K562 (cell line): ENCODE results near the gene NUDT22. TPM values are rescaled to one million over a fixed set of nuclear protein-coding genes. Genes with fewer than 3 reads are reported as not detected.
A peak's percentile ranks its signal among the peaks of the same experiment; 100 is the strongest.

Source experiments
- DMBX1 ChIP-seq: fragments of 250-450 bp; sonication (Bioruptor Pico); IDR thresholded peaks from 2 replicates; pipeline ENCODE4 v1.8.0; 2022; ENCODE audit warnings: inconsistent platforms, mild to moderate bottlenecking, moderate library complexity, borderline replicate concordance
- EZH2 ChIP-seq: IDR thresholded peaks from 2 replicates; pipeline ENCODE4 v1.6.1; 2012; ENCODE audit warnings: low read depth, mild to moderate bottlenecking, inconsistent platforms, low read length, borderline replicate concordance
- GABPB1 ChIP-seq: sonication (generic); formaldehyde crosslinking; IDR thresholded peaks from 2 replicates; pipeline ENCODE4 v1.8.0; 2022; ENCODE audit warnings: mild to moderate bottlenecking, missing genetic modification reagents
- MYC ChIP-seq, 2 experiments: fragments of 250-450 bp in 1 of 2; sonication (Bioruptor Pico) in 1 of 2; IDR thresholded peaks; 2 replicates each; pipeline versions ENCODE4 v1.5.1 to v1.6.1; 2012 to 2021; ENCODE audit warnings: low read depth in 2 of 2, borderline replicate concordance in 1 of 2, improper control_type of control experiment in 1 of 2, low read length in 1 of 2, mild to moderate bottlenecking in 1 of 2, moderate library complexity in 1 of 2
- NELFE ChIP-seq: IDR thresholded peaks from 2 replicates; pipeline ENCODE4 v1.6.1; 2011; ENCODE audit warnings: mild to moderate bottlenecking; ENCODE audit not compliant: insufficient read depth, insufficient read length
- NR2F6 ChIP-seq: fragments of 450-650 bp; formaldehyde crosslinking; IDR thresholded peaks from 2 replicates; pipeline ENCODE4 v1.4.0; 2020; ENCODE audit warnings: mild to moderate bottlenecking
- PCBP1 ChIP-seq: fragments of 200-400 bp; formaldehyde crosslinking; IDR thresholded peaks from 2 replicates; pipeline ENCODE4 v1.6.1; 2018; ENCODE audit warnings: mild to moderate bottlenecking, low read depth, low read length; ENCODE audit not compliant: poor library complexity, severe bottlenecking
- PHF21A ChIP-seq: fragments of 450-650 bp; IDR thresholded peaks from 2 replicates; pipeline ENCODE4 v1.6.1; 2017; ENCODE audit warnings: low read depth, borderline replicate concordance
- RBBP5 ChIP-seq: fragments of 200-600 bp; sonication (generic); IDR thresholded peaks from 2 replicates; pipeline ENCODE4 v1.6.1; 2012; ENCODE audit warnings: borderline replicate concordance, mild to moderate bottlenecking, low read length, control low read depth, inconsistent platforms; ENCODE audit not compliant: insufficient read depth, poor library complexity, severe bottlenecking
- RBM22 ChIP-seq: fragments of 200-400 bp; formaldehyde crosslinking; IDR thresholded peaks from 2 replicates; pipeline ENCODE4 v1.6.1; 2018; ENCODE audit warnings: low read length, low read depth; ENCODE audit not compliant: poor library complexity, severe bottlenecking
- SMAD1 ChIP-seq: fragments of 150-350 bp; IDR thresholded peaks from 2 replicates; pipeline ENCODE4 v1.6.1; 2014; ENCODE audit warnings: low read length, low read depth; ENCODE audit not compliant: partially characterized antibody
- U2AF2 ChIP-seq: fragments of 200-400 bp; formaldehyde crosslinking; optimal IDR thresholded peaks from 2 replicates; pipeline ENCODE3; 2017; ENCODE audit warnings: low read depth, mild to moderate bottlenecking, low read length
- ZBTB7A ChIP-seq: IDR thresholded peaks from 2 replicates; pipeline ENCODE4 v1.6.1; 2011; ENCODE audit warnings: low read depth, mild to moderate bottlenecking, low read length, moderate library complexity, borderline replicate concordance; ENCODE audit not compliant: control insufficient read depth
- ZBTB8A ChIP-seq: fragments of 450-650 bp; IDR thresholded peaks from 2 replicates; pipeline ENCODE4 v1.6.1; 2018; ENCODE audit warnings: mild to moderate bottlenecking, moderate library complexity; ENCODE audit not compliant: partially characterized antibody
- ZNF212 ChIP-seq: fragments of 450-650 bp; formaldehyde crosslinking; IDR thresholded peaks from 2 replicates; pipeline ENCODE4 v1.4.0; 2020; ENCODE audit warnings: mild to moderate bottlenecking
- polyA plus RNA-seq, 8 experiments: library from polyadenylated mRNA; depleted of rRNA in 4 of 8; stranded (reverse) in 5 of 8; unstranded in 3 of 8; fragments of >200 nt; fragmentation: Nextera tagmentation in 2 of 8; fragmentation: Illumina TruSeq in 1 of 8; extraction: Ambion mirVana in 2 of 8; extraction: Trizol in 1 of 8; gene quantifications; 2 replicates each; pipeline versions ENCODE4 v1.2.1 to v1.2.3, GENCODE V29; 2011 to 2014; ENCODE audit warnings: inconsistent platforms in 1 of 8, missing spikeins in 1 of 8
- total RNA-seq, 7 experiments: library from RNA; depleted of rRNA in 6 of 7; stranded (reverse); fragments of >200 nt in 6 of 7; fragmentation: Illumina TruSeq in 2 of 7; extraction: Trizol in 2 of 7; gene quantifications; 2 replicates each; pipeline versions ENCODE4 v1.2.1 to v1.2.3, GENCODE V29; 2011 to 2021; ENCODE audit warnings: low replicate concordance in 1 of 7
- TF ChIP-seq, protein P1 (sequence below): fragments of 250-450 bp; sonication (Bioruptor Pico); IDR thresholded peaks from 2 replicates; pipeline ENCODE4 v1.5.1; 2021; ENCODE audit warnings: mild to moderate bottlenecking
- TF ChIP-seq, protein P2 (sequence below): sonication (generic); formaldehyde crosslinking; IDR thresholded peaks from 2 replicates; pipeline ENCODE4 v1.8.0; 2022; ENCODE audit warnings: missing genetic modification reagents, mild to moderate bottlenecking, moderate library complexity, borderline replicate concordance
- TF ChIP-seq, protein P3 (sequence below), 2 experiments: fragments of 450-650 bp in 1 of 2; sonication (generic) in 1 of 2; formaldehyde crosslinking in 1 of 2; IDR thresholded peaks in 1 of 2; conservative IDR thresholded peaks in 1 of 2; 2 replicates each; pipeline versions ENCODE4 v1.6.1 to v1.8.1; 2016 to 2023; ENCODE audit warnings: mild to moderate bottlenecking in 2 of 2, moderate library complexity in 2 of 2, inconsistent platforms in 1 of 2, missing genetic modification reagents in 1 of 2
- TF ChIP-seq, protein P4 (sequence below): fragments of 250-450 bp; sonication (Bioruptor Pico); IDR thresholded peaks from 2 replicates; pipeline ENCODE4 v1.5.0; 2021
- TF ChIP-seq, protein P5 (sequence below): fragments of 250-450 bp; sonication (Bioruptor Pico); IDR thresholded peaks from 2 replicates; pipeline ENCODE4 v1.4.0; 2020; ENCODE audit warnings: mild to moderate bottlenecking, moderate library complexity

The NUDT22 gene
- total and polyA plus RNA-seq, 9 of the 15 experiments (the other 6 are each of a cell fraction or from before 2014, with no cell fraction given): 6.3 to 92.6 (median 37.4) TPM

DNA sequence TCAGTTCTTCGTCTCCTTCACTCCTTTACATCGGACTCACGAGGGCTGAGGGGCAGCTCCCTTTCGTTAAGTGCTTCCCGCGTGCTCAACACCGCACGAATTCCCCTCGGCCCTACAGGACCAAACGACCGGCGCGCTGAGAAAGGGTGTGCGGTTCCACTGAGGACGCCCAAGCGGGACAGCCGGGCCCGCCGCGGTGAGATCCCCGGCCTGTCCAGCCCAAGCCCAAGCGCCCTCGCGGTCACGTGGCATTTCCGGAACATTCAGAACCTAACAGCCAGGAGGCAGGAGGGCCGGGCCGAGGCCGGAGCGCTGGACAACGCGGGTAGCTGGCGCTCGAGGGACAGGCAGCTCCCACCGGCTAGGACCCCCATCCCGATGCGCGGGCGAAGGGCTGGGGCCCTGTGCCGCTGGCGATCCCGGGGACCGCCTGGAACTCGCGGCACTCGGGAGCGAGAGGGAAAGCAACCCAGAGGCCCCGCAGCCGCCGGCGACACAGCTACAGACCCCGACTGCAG, 40.8 kb upstream of the NUDT22 start (continued):
- TF ChIP-seq RBBP5: peak; percentile 78
- TF ChIP-seq SMAD1: peak; percentile 88
- TF ChIP-seq, protein P1, sequence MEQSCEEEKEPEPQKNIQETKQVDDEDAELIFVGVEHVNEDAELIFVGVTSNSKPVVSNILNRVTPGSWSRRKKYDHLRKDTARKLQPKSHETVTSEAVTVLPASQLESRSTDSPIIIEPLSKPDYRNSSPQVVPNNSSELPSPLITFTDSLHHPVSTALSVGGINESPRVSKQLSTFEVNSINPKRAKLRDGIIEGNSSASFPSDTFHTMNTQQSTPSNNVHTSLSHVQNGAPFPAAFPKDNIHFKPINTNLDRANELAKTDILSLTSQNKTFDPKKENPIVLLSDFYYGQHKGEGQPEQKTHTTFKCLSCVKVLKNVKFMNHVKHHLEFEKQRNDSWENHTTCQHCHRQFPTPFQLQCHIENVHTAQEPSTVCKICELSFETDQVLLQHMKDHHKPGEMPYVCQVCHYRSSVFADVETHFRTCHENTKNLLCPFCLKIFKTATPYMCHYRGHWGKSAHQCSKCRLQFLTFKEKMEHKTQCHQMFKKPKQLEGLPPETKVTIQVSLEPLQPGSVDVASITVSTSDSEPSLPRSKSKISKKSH (CRISPR knock-in tag): no peak
- TF ChIP-seq DMBX1 (CRISPR knock-in tag): peak; percentile 58; the same call in 1 of the 2 replicates
- TF ChIP-seq EZH2: no peak
- peak; percentile 52 for TF ChIP-seq PCBP1
- TF ChIP-seq, protein P2, sequence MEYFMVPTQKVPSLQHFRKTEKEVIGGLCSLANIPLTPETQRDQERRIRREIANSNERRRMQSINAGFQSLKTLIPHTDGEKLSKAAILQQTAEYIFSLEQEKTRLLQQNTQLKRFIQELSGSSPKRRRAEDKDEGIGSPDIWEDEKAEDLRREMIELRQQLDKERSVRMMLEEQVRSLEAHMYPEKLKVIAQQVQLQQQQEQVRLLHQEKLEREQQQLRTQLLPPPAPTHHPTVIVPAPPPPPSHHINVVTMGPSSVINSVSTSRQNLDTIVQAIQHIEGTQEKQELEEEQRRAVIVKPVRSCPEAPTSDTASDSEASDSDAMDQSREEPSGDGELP (CRISPR knock-in tag): peak; percentile 81
- TF ChIP-seq NR2F6 (CRISPR knock-in tag): peak; percentile 36; the same call in 1 of the 2 replicates
- peak; percentile 17; the same call in 1 of the 2 replicates for TF ChIP-seq PHF21A
- TF ChIP-seq, protein P3, sequence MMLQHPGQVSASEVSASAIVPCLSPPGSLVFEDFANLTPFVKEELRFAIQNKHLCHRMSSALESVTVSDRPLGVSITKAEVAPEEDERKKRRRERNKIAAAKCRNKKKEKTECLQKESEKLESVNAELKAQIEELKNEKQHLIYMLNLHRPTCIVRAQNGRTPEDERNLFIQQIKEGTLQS (IDR thresholded peaks at IDR 0.05): no peak
- TF ChIP-seq, protein P3 (CRISPR knock-in tag; conservative IDR thresholded peaks at IDR 0.05): no peak
- TF ChIP-seq ZNF212 (CRISPR knock-in tag): 0 out of 2 replicates have a peak, but pooled peaks have one; percentile 76
- no peak for TF ChIP-seq ZBTB8A
- TF ChIP-seq, protein P4, sequence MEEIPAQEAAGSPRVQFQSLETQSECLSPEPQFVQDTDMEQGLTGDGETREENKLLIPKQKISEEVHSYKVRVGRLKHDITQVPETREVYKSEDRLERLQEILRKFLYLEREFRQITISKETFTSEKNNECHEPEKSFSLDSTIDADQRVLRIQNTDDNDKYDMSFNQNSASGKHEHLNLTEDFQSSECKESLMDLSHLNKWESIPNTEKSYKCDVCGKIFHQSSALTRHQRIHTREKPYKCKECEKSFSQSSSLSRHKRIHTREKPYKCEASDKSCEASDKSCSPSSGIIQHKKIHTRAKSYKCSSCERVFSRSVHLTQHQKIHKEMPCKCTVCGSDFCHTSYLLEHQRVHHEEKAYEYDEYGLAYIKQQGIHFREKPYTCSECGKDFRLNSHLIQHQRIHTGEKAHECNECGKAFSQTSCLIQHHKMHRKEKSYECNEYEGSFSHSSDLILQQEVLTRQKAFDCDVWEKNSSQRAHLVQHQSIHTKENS (CRISPR knock-in tag): no peak
- TF ChIP-seq MYC (IDR thresholded peaks at IDR 0.05; ENCODE audit: low read depth, low read length): peak; percentile 86
- 0 out of 2 replicates have a peak, but pooled peaks have one; percentile 86 for TF ChIP-seq MYC (CRISPR knock-in tag; IDR thresholded peaks at IDR 0.05; ENCODE audit: borderline replicate concordance, low read depth)
- peak; percentile 78 for TF ChIP-seq GABPB1 (CRISPR knock-in tag)
- TF ChIP-seq, protein P5, sequence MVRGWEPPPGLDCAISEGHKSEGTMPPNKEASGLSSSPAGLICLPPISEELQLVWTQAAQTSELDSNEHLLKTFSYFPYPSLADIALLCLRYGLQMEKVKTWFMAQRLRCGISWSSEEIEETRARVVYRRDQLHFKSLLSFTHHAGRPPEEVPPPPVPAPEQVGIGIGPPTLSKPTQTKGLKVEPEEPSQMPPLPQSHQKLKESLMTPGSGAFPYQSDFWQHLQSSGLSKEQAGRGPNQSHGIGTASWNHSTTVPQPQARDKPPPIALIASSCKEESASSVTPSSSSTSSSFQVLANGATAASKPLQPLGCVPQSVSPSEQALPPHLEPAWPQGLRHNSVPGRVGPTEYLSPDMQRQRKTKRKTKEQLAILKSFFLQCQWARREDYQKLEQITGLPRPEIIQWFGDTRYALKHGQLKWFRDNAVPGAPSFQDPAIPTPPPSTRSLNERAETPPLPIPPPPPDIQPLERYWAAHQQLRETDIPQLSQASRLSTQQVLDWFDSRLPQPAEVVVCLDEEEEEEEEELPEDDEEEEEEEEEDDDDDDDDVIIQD (CRISPR knock-in tag): peak; percentile 18; the same call in 1 of the 2 replicates
- no peak for TF ChIP-seq U2AF2
- TF ChIP-seq NELFE: no peak
- peak; percentile 73 for TF ChIP-seq RBM22
- TF ChIP-seq ZBTB7A: peak; percentile 85; the same call in 1 of the 2 replicates
